Large intestine (tissue), 3 donors: ENCODE data around the gene IRGQ. TPM values are rescaled to one million over a fixed set of nuclear protein-coding genes. Genes with fewer than 3 reads are reported as not detected.

Experiments
- DNase-seq, 2 donors: peaks; one replicate each; pipeline versions ENCODE4 v3.0.0 to v3.0.0-alpha.2; 2013
- H3K27ac ChIP-seq: one replicate; pipeline ENCODE4 v1.5.1; 2013; ENCODE audit warnings: low read length
- H3K27me3 ChIP-seq: 2 replicates; pipeline ENCODE4 v1.6.1; 2013; ENCODE audit warnings: low read length; ENCODE audit not compliant: control insufficient read depth, insufficient read depth
- H3K36me3 ChIP-seq: 2 replicates; pipeline ENCODE4 v1.6.1; 2013; ENCODE audit warnings: low read length; ENCODE audit not compliant: control insufficient read depth, insufficient read depth
- H3K4me1 ChIP-seq: one replicate; pipeline ENCODE4 v1.6.1; 2013; ENCODE audit warnings: low read length; ENCODE audit not compliant: control insufficient read depth, insufficient read depth
- H3K4me3 ChIP-seq: one replicate; pipeline ENCODE4 v1.5.1; 2013; ENCODE audit warnings: low read length
- H3K9me3 ChIP-seq: one replicate; pipeline ENCODE4 v1.6.1; 2013; ENCODE audit warnings: mild to moderate bottlenecking, low read depth, low read length, moderate library complexity; ENCODE audit not compliant: control insufficient read depth
- WGBS: methylation state at CpG from one replicate; pipeline ENCODE4 v1.1.5; 2013; ENCODE audit warnings: low lambda C conversion rate; ENCODE audit not compliant: insufficient coverage; 5-methylcytosine and 5-hydroxymethylcytosine counted together
- polyA plus RNA-seq: library from polyadenylated mRNA; unstranded; fragments of 120-200 nt; gene quantifications from one replicate; pipeline ENCODE4 v1.2.1, GENCODE V29; 2013

The IRGQ gene
- polyA plus RNA-seq, 1 donor = 11.5 TPM

GRCh38 chr19:43541920-43542650 is 53.8 kb downstream of the IRGQ start:
- WGBS = no CpG with 5 or more reads among the region's 5 CpGs
- H3K27me3 ChIP-seq = no peaks in the 10 kb centered on the region
- H3K27ac ChIP-seq = no peak overlapping the region
- H3K9me3 ChIP-seq = no peaks in the 10 kb centered on the region
- H3K4me3 ChIP-seq = no peak overlapping the region
- no peaks in the 10 kb centered on the region for H3K4me1 ChIP-seq
- H3K36me3 ChIP-seq = peaks cover 58% of the 10 kb centered on the region
- DNase-seq = no peak

GRCh38 chr19:43540381-43540780 is 55.6 kb downstream of the IRGQ start:
- no peaks in the 10 kb centered on the region for H3K9me3 ChIP-seq
- no CpG with 5 or more reads among the region's 3 CpGs for WGBS
- H3K4me1 ChIP-seq = no peaks in the 10 kb centered on the region
- H3K27me3 ChIP-seq = no peaks in the 10 kb centered on the region
- no peak for DNase-seq
- H3K4me3 ChIP-seq = no peak overlapping the region
- peaks cover 50% of the 10 kb centered on the region for H3K36me3 ChIP-seq
- H3K27ac ChIP-seq = no peak overlapping the region

- H3K27me3 ChIP-seq = no peaks in the 10 kb centered on the region
- peaks cover 4% of the 10 kb centered on the region for H3K4me1 ChIP-seq
- H3K36me3 ChIP-seq = peaks cover 39% of the 10 kb centered on the region
- no peak overlapping the region for H3K4me3 ChIP-seq
- no peak for DNase-seq
- no peak overlapping the region for H3K27ac ChIP-seq
- H3K9me3 ChIP-seq = no peaks in the 10 kb centered on the region
These were observed 57.0 kb downstream of the IRGQ start for GRCh38 chr19:43538922-43539321.

GRCh38 chr19:43534816-43535761 is 60.8 kb downstream of the IRGQ start:
- Histone ChIP-seq H3K27ac (no peak overlapping the region), H3K4me3 (no peak overlapping the region), H3K27me3 (no peaks in the 10 kb centered on the region), H3K4me1 (peaks cover 4% of the 10 kb centered on the region), H3K9me3 (no peaks in the 10 kb centered on the region), H3K36me3 (peaks cover 11% of the 10 kb centered on the region)
- no CpG with 5 or more reads among the region's 62 CpGs for WGBS
- DNase-seq = peak; percentile 42 to 59

Other genes starting within 250 kb of the IRGQ start
- gene CD177, start 242.4 kb downstream of the IRGQ start, polyA plus RNA-seq = 0.43 TPM
- gene TEX101, start 181.2 kb downstream of the IRGQ start, polyA plus RNA-seq = not detected
- gene LYPD3, start 130.5 kb downstream of the IRGQ start, polyA plus RNA-seq = 1.0 TPM
- gene PHLDB3, start 91.4 kb downstream of the IRGQ start, polyA plus RNA-seq = 33.8 TPM
- gene ETHE1, start 68.9 kb downstream of the IRGQ start, polyA plus RNA-seq = 97.7 TPM
- gene ZNF575, start 62.9 kb downstream of the IRGQ start, polyA plus RNA-seq = 4.0 TPM
- gene XRCC1, start 20.6 kb downstream of the IRGQ start, polyA plus RNA-seq = 47.4 TPM
- 16.4 TPM for gene PINLYP, start 20.3 kb downstream of the IRGQ start, polyA plus RNA-seq
- gene ZNF576, start 461 bp upstream of the IRGQ start, polyA plus RNA-seq = 13.5 TPM
- 1.5 TPM for gene SRRM5, start 16.0 kb upstream of the IRGQ start, polyA plus RNA-seq
- gene ZNF428, start 23.5 kb upstream of the IRGQ start, polyA plus RNA-seq = 40.4 TPM
- gene CADM4, start 43.7 kb upstream of the IRGQ start, polyA plus RNA-seq = 13.6 TPM
- 5.7 TPM for gene PLAUR, start 74.0 kb upstream of the IRGQ start, polyA plus RNA-seq
- gene IRGC, start 119.9 kb upstream of the IRGQ start, polyA plus RNA-seq = 0.03 TPM
- gene SMG9, start 158.8 kb upstream of the IRGQ start, polyA plus RNA-seq = 36.2 TPM
- 1.3 TPM for gene KCNN4, start 184.8 kb upstream of the IRGQ start, polyA plus RNA-seq
- gene LYPD5, start 206.3 kb upstream of the IRGQ start, polyA plus RNA-seq = 0.81 TPM
- gene ZNF283, start 231.2 kb upstream of the IRGQ start, polyA plus RNA-seq = 15.8 TPM